ENCODE measurements around the gene KCNJ14. TPM values are rescaled to one million over a fixed set of nuclear protein-coding genes. Genes with fewer than 3 reads are reported as not detected.

KCNJ14 gene
- total RNA-seq, 3 donors from 2014 or later: 0.80 to 1.6 (median 1.0) TPM

DNA sequence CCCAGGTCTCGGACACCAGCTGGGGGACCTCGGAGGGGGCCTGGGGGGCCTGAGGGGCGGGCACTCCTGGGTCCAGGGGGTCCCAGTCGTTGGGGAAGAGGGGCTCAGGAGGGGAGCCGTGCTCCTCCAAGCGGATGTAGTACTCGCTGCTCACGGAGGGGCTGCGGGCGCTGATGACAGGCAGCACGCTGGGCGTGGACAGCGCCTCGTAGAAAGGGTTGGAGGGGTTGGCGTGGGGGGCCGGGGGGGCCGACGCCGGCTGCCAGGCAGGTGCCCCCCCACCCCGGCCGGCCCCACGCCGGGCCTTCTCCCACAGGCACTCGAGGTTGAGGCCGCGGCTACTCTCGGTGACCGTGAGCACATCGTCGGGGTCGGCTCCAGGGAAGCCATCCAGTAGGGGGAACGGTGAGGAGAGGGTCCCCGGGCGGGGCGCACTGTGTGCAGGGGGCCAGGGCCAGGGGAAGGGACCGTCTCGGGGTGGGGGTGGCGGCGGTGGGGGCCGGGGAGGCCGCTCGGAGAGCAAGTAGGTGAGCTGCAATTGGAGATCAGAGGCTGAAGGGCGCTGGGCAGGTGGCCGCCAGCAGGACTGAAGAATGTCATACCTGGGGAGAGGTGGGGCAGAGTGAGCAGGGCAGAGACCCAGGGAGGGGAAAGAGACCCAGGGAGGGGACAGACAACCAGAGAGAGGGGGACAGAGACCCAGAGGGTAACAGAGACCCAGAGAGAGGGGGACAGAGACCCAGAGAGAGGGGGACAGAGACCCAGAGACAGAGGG lies 44.1 kb downstream of the KCNJ14 start:
- Histone ChIP-seq H3K27ac (no peak overlapping the region), H3K9me3 (no peaks in the 10 kb centered on the region), H3K4me1 (no peaks in the 10 kb centered on the region), H3K36me3 (no peaks in the 10 kb centered on the region), H3K4me3 (peak overlapping the region in 2 of 3 donors; percentile 39 to 54), H3K27me3 (peaks cover 8 to 21% of the 10 kb centered on the region in 2 donors)
- TF ChIP-seq, protein P1, sequence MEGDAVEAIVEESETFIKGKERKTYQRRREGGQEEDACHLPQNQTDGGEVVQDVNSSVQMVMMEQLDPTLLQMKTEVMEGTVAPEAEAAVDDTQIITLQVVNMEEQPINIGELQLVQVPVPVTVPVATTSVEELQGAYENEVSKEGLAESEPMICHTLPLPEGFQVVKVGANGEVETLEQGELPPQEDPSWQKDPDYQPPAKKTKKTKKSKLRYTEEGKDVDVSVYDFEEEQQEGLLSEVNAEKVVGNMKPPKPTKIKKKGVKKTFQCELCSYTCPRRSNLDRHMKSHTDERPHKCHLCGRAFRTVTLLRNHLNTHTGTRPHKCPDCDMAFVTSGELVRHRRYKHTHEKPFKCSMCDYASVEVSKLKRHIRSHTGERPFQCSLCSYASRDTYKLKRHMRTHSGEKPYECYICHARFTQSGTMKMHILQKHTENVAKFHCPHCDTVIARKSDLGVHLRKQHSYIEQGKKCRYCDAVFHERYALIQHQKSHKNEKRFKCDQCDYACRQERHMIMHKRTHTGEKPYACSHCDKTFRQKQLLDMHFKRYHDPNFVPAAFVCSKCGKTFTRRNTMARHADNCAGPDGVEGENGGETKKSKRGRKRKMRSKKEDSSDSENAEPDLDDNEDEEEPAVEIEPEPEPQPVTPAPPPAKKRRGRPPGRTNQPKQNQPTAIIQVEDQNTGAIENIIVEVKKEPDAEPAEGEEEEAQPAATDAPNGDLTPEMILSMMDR (IDR thresholded peaks at IDR 0.05): no peak
- TF ChIP-seq POLR2A (IDR thresholded peaks at IDR 0.05) (no peak), POLR2AphosphoS5 (IDR thresholded peaks at IDR 0.05) (no peak)
- no peak for DNase-seq (ENCODE audit: low spot score in 2 of 2)
- intact Hi-C loops (cut with DNase I; ENCODE audit: low total_unique reads): loop anchor here (10.0 kb wide), 1 partner anchor 75 kb away; no protein-coding TSS in a partner anchor

DNA sequence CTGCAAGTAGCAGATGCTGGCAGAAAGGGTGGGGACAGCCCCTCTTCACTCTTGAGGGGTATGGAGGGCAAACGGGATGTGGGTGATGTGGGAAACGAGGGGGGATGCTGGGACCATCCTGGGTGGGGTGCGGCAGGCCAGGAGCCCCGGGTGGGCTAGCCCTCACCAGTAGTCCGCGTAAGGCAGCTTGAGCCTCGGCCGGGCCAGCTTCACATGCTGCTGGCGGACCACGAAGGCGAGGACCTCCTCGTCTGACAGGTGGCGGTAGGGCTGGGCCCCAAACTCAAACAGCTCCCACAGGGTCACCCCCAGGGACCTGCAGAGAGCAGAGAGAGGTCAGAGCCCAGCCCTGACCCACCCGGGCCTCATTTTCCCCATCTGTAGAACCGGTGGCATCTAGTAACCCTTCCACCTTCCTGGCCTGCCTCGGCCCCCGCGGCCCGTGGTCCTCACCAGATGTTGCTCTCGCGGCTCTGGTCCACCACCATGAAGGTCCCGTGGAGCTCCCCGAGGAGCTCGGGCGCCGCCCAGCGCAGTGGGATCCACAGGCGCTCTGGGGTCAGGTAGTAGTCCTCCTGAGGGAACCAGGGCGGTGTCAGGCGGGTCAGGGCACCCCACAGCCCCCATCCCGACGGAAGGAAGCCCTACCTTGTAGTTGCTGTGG lies 45.6 kb downstream of the KCNJ14 start:
- H3K27me3 ChIP-seq: peaks cover 8 to 21% of the 10 kb centered on the region in 2 donors
- DNase-seq (ENCODE audit: low spot score in 2 of 2): no peak
- intact Hi-C loops (cut with DNase I; ENCODE audit: low total_unique reads): loop anchor here (10.0 kb wide), 1 partner anchor 74 kb away; no protein-coding TSS in a partner anchor
- no peaks in the 10 kb centered on the region for H3K4me1 ChIP-seq
- peak overlapping the region; percentile 30 to 80 for H3K27ac ChIP-seq
- no peaks in the 10 kb centered on the region for H3K36me3 ChIP-seq
- no peaks in the 10 kb centered on the region for H3K9me3 ChIP-seq
- H3K4me3 ChIP-seq: peak overlapping the region in 2 of 3 donors; percentile 45 to 54
- no peak for TF ChIP-seq POLR2AphosphoS5 (IDR thresholded peaks at IDR 0.05)
- TF ChIP-seq, protein P1 (IDR thresholded peaks at IDR 0.05): no peak
- no peak for TF ChIP-seq POLR2A (IDR thresholded peaks at IDR 0.05)

DNA sequence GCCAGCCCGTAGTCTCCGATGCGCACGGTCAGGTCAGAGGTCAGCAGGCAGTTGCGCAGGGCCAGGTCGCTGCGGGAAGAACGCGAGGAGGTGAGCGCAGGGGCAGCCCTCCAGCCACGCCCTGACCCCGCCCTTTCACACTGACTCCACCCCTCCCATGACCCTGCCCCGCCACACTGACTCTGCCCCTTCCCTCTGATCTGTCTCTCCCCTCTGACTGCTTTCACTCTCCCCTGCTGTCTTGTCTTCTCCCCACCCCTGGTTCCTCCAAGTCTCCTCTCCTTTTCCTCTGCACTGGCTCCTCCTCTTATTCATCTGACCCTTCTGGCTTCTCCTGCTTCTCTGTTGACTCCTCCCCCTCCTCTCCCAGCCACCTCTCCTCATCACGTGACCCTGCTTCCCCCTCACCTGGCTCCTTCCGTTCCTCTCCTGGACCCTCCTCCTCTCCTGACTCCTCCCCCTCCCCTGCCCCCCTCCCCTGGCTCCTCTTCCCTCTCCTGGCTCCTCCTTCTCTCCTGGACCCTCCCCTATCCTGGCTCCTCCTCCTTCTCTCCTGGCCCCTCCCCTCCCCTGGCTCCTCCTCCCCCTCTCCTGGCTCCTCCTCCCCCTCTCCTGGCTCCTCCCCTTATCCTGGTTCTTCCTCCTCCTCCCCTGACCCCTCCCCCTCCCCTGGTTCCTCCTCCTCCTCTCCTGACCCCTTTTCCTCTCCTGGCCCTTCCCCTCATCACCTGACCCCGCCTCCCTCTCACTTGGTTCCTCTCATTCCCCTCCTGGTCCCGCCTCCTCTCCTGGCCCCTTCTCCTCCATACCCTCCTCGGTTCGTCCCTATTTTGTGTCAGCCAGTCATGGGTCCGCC lies 46.3 kb downstream of the KCNJ14 start:
- TF ChIP-seq POLR2A (IDR thresholded peaks at IDR 0.05) (no peak), POLR2AphosphoS5 (IDR thresholded peaks at IDR 0.05) (no peak)
- TF ChIP-seq, protein P1 (IDR thresholded peaks at IDR 0.05): no peak
- no peaks in the 10 kb centered on the region for H3K9me3 ChIP-seq
- peak overlapping the region in 2 of 3 donors; percentile 45 to 54 for H3K4me3 ChIP-seq
- no peaks in the 10 kb centered on the region for H3K4me1 ChIP-seq
- no peaks in the 10 kb centered on the region for H3K36me3 ChIP-seq
- H3K27ac ChIP-seq: peak overlapping the region; percentile 48 to 80
- peaks cover 8 to 21% of the 10 kb centered on the region in 2 donors for H3K27me3 ChIP-seq
- peak; percentile 95 to 98 for DNase-seq (ENCODE audit: low spot score in 2 of 2)
- intact Hi-C loops (cut with DNase I; ENCODE audit: low total_unique reads): loop anchor here (10.0 kb wide), 1 partner anchor 73 kb away; no protein-coding TSS in a partner anchor

GRCh38 chr19:48502350-48503018 lies 47.1 kb downstream of the KCNJ14 start:
- peak overlapping the region; percentile 48 to 80 for H3K27ac ChIP-seq
- TF ChIP-seq POLR2A (IDR thresholded peaks at IDR 0.05) (no peak), POLR2AphosphoS5 (IDR thresholded peaks at IDR 0.05) (peak in 1 of 3 donors; percentile 30)
- TF ChIP-seq, protein P1 (IDR thresholded peaks at IDR 0.05): no peak
- H3K36me3 ChIP-seq: no peaks in the 10 kb centered on the region
- no peaks in the 10 kb centered on the region for H3K4me1 ChIP-seq
- no peaks in the 10 kb centered on the region for H3K9me3 ChIP-seq
- intact Hi-C loops (cut with DNase I; ENCODE audit: low total_unique reads): loop anchor here (10.0 kb wide), 1 partner anchor 72 kb away; no protein-coding TSS in a partner anchor
- peaks cover 8 to 21% of the 10 kb centered on the region in 2 donors for H3K27me3 ChIP-seq
- peak overlapping the region in 2 of 3 donors; percentile 45 to 48 for H3K4me3 ChIP-seq
- DNase-seq (ENCODE audit: low spot score in 2 of 2): no peak
